Body of pancreas (tissue), 4 donors: ENCODE data around the gene CYP27B1.

ENCODE experiments used
- POLR2A ChIP-seq, 3 donors: fragments of 450-650 bp; IDR thresholded peaks; one replicate each; pipeline ENCODE4 v1.6.1; 2016; ENCODE audit warnings: antibody characterized with exemption in 3 of 3, mild to moderate bottlenecking in 2 of 3
- TF ChIP-seq, protein P1 (sequence below), 7 experiments: fragments of 450-650 bp in 4 of 7; fragments of 200-600 bp in 3 of 7; sonication (generic) in 3 of 7; IDR thresholded peaks; one replicate each; pipeline ENCODE4 v1.5.1; 2016 to 2019; ENCODE audit warnings: antibody characterized with exemption in 7 of 7

DNA sequence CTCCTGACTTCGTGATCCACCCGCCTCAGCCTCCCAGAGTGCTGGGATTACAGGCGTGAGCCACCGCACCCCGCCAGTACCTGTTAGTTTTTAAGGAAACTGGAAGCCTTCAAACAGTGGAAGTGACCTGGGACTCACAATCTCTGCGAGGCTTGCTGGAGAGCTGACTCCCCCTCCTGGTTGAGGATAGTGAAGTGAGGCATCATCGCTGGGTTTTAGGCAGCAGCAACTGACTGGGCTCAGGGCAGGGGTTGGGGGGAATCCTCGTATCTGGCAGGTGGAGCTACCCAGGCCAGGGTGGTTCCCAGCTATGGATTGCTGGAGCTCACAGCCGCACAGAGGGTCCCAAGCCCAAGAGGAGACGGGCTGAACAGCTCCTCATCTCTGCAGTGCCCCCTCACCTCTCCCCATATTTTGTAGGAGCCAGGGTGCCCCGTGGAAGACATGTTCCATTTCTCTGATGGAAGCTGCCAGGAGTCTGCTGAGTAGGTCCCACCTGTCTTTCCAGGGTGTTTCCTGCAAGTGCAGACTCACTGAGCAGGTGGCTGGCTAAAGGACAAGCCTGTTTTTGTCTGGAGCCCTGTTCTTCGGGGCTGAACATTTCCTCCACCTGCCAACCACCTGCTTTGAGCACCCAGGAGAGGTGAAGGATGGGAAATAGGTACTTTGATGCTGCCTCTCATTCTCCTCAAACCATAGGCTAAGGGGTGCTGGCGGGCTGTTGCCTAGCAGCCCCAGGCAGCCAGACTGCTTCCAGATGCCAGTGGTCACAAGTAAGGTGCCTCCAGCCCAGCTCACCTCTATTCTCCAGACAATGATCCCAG, 48.5 kb upstream of the CYP27B1 start:
- TF ChIP-seq, protein P1, sequence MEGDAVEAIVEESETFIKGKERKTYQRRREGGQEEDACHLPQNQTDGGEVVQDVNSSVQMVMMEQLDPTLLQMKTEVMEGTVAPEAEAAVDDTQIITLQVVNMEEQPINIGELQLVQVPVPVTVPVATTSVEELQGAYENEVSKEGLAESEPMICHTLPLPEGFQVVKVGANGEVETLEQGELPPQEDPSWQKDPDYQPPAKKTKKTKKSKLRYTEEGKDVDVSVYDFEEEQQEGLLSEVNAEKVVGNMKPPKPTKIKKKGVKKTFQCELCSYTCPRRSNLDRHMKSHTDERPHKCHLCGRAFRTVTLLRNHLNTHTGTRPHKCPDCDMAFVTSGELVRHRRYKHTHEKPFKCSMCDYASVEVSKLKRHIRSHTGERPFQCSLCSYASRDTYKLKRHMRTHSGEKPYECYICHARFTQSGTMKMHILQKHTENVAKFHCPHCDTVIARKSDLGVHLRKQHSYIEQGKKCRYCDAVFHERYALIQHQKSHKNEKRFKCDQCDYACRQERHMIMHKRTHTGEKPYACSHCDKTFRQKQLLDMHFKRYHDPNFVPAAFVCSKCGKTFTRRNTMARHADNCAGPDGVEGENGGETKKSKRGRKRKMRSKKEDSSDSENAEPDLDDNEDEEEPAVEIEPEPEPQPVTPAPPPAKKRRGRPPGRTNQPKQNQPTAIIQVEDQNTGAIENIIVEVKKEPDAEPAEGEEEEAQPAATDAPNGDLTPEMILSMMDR (IDR thresholded peaks at IDR 0.05), result no peak
- TF ChIP-seq POLR2A (IDR thresholded peaks at IDR 0.05), result no peak
